HFFc6 (cell line): ENCODE measurements around the gene OMP. TPM values are rescaled to one million over a fixed set of nuclear protein-coding genes. Genes with fewer than 3 reads are reported as not detected.
A peak's percentile ranks its signal among the peaks of the same experiment; 100 is the strongest.

ENCODE experiments used
- DNase-seq: peaks from one replicate; pipeline ENCODE4 v3.0.0-alpha.2; 2018
- H3K27ac Mint-ChIP-seq: 2 replicates; pipeline ENCODE4 v1.8.0; 2020; ENCODE audit warnings: mild to moderate bottlenecking, mixed read lengths
- H3K27me3 Mint-ChIP-seq: 2 replicates; pipeline ENCODE4 v1.8.0; 2021; ENCODE audit warnings: mild to moderate bottlenecking, moderate library complexity, mixed read lengths; ENCODE audit not compliant: insufficient read depth
- H3K36me3 Mint-ChIP-seq: 2 replicates; pipeline ENCODE4 v1.8.0; 2021; ENCODE audit warnings: low read depth, mixed read lengths
- H3K4me1 Mint-ChIP-seq: 2 replicates; pipeline ENCODE4 v1.8.0; 2020; ENCODE audit warnings: low read depth, mixed read lengths
- H3K4me3 Mint-ChIP-seq: 2 replicates; pipeline ENCODE4 v1.8.0; 2020; ENCODE audit warnings: mild to moderate bottlenecking, moderate library complexity, mixed read lengths
- H3K9me3 Mint-ChIP-seq: 2 replicates; pipeline ENCODE4 v1.8.0; 2020; ENCODE audit warnings: mild to moderate bottlenecking, mixed read lengths
- CTCF ChIP-seq: fragments of 200-600 bp; sonication (generic); IDR thresholded peaks from 2 replicates; pipeline ENCODE4 v1.5.0; 2021; ENCODE audit warnings: antibody characterized with exemption, mild to moderate bottlenecking
- total RNA-seq, 6 experiments: library from RNA; stranded (reverse); fragmentation: NEBNext Ultra II Directional; extraction: Animal tissue kit (Norgen Biotek cat#: 25700); gene quantifications; 2 replicates in 1 of 6; 3 replicates in 5 of 6; pipeline ENCODE4 v1.2.3, GENCODE V29; 2021

OMP gene
- total RNA-seq, 6 experiments from 2014 or later = 0.77 TPM; not detected in 5

GRCh38 chr11:77136784-77137420 lies 34.3 kb downstream of the OMP start:
- TF ChIP-seq CTCF = no peak
- no peaks in the 10 kb centered on the region for H3K9me3 Mint-ChIP-seq
- H3K4me3 Mint-ChIP-seq = no peak overlapping the region
- H3K36me3 Mint-ChIP-seq = no peaks in the 10 kb centered on the region
- DNase-seq = no peak
- peaks cover 40% of the 10 kb centered on the region for H3K4me1 Mint-ChIP-seq
- H3K27ac Mint-ChIP-seq = no peak overlapping the region
- H3K27me3 Mint-ChIP-seq = no peaks in the 10 kb centered on the region

GRCh38 chr11:77137421-77137820 lies 34.8 kb downstream of the OMP start:
- H3K27me3 Mint-ChIP-seq = no peaks in the 10 kb centered on the region
- peaks cover 39% of the 10 kb centered on the region for H3K4me1 Mint-ChIP-seq
- no peak overlapping the region for H3K4me3 Mint-ChIP-seq
- H3K9me3 Mint-ChIP-seq = no peaks in the 10 kb centered on the region
- H3K36me3 Mint-ChIP-seq = no peaks in the 10 kb centered on the region
- TF ChIP-seq CTCF = no peak
- H3K27ac Mint-ChIP-seq = no peak overlapping the region
- no peak for DNase-seq

GRCh38 chr11:77138106-77138649 lies 35.5 kb downstream of the OMP start:
- Mint-ChIP-seq H3K27me3 (no peaks in the 10 kb centered on the region), H3K27ac (no peak overlapping the region), H3K4me1 (peaks cover 39% of the 10 kb centered on the region), H3K4me3 (no peak overlapping the region), H3K9me3 (no peaks in the 10 kb centered on the region), H3K36me3 (no peaks in the 10 kb centered on the region)
- TF ChIP-seq CTCF = no peak
- DNase-seq = no peak

DNA sequence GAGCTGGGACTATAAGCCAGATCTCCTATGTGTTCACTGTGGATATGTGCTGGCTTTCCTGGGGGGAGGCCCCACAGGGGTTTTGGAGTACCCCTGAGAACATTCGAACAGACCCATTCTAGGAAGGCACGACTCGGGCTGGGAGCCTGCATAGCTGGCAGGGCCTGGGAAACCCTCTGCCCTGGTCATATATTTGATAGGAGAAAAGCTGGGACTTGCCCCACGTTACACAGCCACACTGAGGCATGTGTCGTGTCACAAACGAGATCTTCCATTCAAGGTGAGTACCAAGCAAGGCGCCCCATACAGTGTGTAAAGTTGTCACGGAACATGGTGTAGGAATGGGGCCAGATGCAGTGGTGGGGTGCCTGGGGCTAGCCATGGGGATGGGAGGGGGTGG lies 36.6 kb downstream of the OMP start:
- Mint-ChIP-seq H3K9me3 (no peaks in the 10 kb centered on the region), H3K4me3 (no peak overlapping the region), H3K36me3 (no peaks in the 10 kb centered on the region), H3K4me1 (peaks cover 39% of the 10 kb centered on the region), H3K27ac (no peak overlapping the region), H3K27me3 (no peaks in the 10 kb centered on the region)
- no peak for TF ChIP-seq CTCF
- no peak for DNase-seq

- peaks cover 36% of the 10 kb centered on the region for H3K4me1 Mint-ChIP-seq
- no peak for TF ChIP-seq CTCF
- H3K4me3 Mint-ChIP-seq = no peak overlapping the region
- H3K27me3 Mint-ChIP-seq = peaks cover 3% of the 10 kb centered on the region
- peak overlapping the region; percentile 42; the same call in 1 of the 2 replicates for H3K27ac Mint-ChIP-seq
- DNase-seq = no peak
- H3K9me3 Mint-ChIP-seq = no peaks in the 10 kb centered on the region
- H3K36me3 Mint-ChIP-seq = no peaks in the 10 kb centered on the region
These were observed 37.7 kb downstream of the OMP start for GRCh38 chr11:77140231-77140851.
